Transverse colon (tissue), 3 donors: Measurements from ENCODE around the gene CRTC3.

ENCODE experiments used
- POLR2A ChIP-seq: fragments of 450-650 bp; IDR thresholded peaks from one replicate; pipeline ENCODE4 v1.6.1; 2016; ENCODE audit warnings: antibody characterized with exemption, mild to moderate bottlenecking, moderate library complexity
- TF ChIP-seq, protein P1 (sequence below), 5 experiments: fragments of 200-600 bp in 3 of 5; fragments of 450-650 bp in 2 of 5; sonication (generic) in 3 of 5; IDR thresholded peaks; 1 replicate in 2 of 5; 2 replicates in 3 of 5; pipeline ENCODE4 v1.5.1; 2016 to 2017; ENCODE audit warnings: antibody characterized with exemption in 5 of 5, inconsistent platforms in 3 of 5, mild to moderate bottlenecking in 2 of 5, moderate library complexity in 1 of 5

DNA sequence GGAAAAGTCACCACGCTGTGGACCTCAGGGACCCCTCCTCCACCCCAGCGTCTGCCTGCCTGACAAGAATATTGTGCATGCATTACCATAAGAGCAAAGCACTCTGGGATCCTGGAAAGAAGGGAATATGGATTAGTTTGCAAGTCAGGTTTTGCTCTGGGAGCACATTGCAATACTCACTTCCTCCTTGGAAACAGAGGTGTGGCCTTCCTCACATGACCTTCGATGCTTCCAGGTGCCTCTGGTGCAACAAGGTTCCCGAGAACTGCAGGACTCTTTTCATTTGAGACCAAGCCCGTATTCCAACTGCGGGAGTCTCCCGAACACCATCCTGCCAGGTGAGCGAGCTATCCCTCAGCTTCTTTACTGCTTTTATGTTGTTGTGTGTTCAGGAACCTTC, 111.1 kb downstream of the CRTC3 start:
- no peak for TF ChIP-seq POLR2A
- TF ChIP-seq, protein P1, sequence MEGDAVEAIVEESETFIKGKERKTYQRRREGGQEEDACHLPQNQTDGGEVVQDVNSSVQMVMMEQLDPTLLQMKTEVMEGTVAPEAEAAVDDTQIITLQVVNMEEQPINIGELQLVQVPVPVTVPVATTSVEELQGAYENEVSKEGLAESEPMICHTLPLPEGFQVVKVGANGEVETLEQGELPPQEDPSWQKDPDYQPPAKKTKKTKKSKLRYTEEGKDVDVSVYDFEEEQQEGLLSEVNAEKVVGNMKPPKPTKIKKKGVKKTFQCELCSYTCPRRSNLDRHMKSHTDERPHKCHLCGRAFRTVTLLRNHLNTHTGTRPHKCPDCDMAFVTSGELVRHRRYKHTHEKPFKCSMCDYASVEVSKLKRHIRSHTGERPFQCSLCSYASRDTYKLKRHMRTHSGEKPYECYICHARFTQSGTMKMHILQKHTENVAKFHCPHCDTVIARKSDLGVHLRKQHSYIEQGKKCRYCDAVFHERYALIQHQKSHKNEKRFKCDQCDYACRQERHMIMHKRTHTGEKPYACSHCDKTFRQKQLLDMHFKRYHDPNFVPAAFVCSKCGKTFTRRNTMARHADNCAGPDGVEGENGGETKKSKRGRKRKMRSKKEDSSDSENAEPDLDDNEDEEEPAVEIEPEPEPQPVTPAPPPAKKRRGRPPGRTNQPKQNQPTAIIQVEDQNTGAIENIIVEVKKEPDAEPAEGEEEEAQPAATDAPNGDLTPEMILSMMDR (IDR thresholded peaks at IDR 0.05), result no peak
